ENCODE measurements around the gene CORT. TPM values are rescaled to one million over a fixed set of nuclear protein-coding genes. Genes with fewer than 3 reads are reported as not detected.

CORT gene
- total RNA-seq, 1 experiment from 2014 or later, result 0.66 TPM

Other genes starting within 250 kb of the CORT start
- gene KIF1B, start 239.5 kb upstream of the CORT start, total RNA-seq (2021), result 63.1 to 70.1 TPM (median 64.9 TPM) in 3 replicates
- gene PGD, start 51.0 kb upstream of the CORT start, total RNA-seq (2021), result 270 to 278 TPM (median 272 TPM) in 3 replicates
- 13.7 to 17.0 TPM (median 13.8 TPM) in 3 replicates for gene CENPS, start 19.6 kb upstream of the CORT start, total RNA-seq (2021)
- gene DFFA, start 22.5 kb downstream of the CORT start, total RNA-seq (2021), result 86.4 to 86.7 TPM (median 86.5 TPM) in 3 replicates
- 27.3 to 30.5 TPM (median 27.8 TPM) in 3 replicates for gene PEX14, start 24.9 kb downstream of the CORT start, total RNA-seq (2021)

Data from WTC11 (cell line).